CD1c-positive myeloid dendritic cell (primary cell): Measurements from ENCODE around the gene ARID1B.

Source experiments
- DNase-seq: peaks from one replicate; pipeline ENCODE4 v3.0.0-alpha.2; 2016; ENCODE audit errors: extremely low spot score

The ARID1B gene

DNA sequence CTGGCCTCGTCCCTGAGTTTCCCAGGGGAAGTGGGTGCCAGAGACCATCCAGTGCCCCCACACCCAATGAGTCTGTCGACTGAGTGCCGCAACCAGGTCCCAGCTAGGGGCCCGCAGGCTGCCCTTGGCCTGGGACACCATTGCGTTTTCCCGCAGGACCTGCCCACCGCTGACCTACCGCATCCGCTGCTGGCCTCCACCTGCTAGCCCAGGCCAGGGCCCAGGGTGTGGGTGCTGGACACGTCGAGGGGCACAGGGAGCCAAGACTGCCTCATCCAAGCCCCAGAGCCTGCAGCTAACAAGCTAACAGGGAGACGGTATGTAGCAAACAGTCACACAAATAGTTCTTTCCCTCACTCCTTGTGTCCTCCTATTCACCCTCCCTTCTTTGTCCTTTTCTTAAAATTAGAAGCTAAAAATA is 448.4 kb downstream of the ARID1B start:
- no peak for DNase-seq

DNA sequence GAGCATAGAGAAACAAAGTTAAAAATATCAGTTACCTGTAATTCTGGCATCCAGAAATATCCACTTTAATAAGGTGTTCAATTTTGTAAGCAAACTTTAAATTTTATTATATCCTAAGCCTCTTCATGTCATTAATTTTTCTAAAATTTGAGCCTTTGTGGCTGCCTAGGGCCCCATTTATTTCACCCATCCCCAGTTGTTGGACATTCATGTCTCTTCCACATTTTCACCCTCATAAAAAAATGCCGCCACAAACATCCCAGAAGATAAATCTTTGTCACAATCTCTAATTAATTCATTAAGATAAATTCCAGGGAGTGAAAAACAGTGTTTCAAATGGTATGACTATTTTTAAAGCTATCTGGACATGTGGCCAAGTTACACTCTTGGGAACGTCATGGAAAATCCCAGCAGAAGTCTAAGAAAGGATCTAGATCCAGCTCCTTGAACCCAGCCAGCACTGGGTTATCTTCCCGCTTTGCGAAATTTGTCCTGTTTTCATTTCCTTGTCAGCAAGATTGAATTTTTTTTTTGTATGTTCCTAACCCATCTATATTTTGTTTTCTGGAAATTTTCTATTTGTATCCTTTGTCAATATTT is 448.9 kb downstream of the ARID1B start:
- DNase-seq = no peak

DNA sequence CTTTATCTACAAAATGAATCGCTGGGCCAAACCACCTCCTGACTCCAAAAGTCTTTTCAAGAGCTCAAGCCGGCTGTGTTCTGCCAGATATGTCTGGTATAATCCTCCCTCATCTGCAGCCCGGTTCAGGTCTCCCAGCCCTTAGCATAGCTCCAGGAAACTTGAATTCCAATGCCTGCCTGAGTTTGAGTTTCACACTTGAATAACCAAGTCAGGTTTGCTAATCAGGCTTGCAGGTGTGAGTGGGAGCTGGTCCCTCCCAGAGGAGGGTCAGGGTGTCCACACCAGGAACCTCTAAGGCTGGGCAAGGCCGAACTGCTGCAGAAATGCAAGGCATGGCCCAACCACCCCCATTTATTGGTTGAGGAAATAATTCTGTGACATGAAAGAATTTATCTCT is 449.6 kb downstream of the ARID1B start:
- DNase-seq = no peak

DNA sequence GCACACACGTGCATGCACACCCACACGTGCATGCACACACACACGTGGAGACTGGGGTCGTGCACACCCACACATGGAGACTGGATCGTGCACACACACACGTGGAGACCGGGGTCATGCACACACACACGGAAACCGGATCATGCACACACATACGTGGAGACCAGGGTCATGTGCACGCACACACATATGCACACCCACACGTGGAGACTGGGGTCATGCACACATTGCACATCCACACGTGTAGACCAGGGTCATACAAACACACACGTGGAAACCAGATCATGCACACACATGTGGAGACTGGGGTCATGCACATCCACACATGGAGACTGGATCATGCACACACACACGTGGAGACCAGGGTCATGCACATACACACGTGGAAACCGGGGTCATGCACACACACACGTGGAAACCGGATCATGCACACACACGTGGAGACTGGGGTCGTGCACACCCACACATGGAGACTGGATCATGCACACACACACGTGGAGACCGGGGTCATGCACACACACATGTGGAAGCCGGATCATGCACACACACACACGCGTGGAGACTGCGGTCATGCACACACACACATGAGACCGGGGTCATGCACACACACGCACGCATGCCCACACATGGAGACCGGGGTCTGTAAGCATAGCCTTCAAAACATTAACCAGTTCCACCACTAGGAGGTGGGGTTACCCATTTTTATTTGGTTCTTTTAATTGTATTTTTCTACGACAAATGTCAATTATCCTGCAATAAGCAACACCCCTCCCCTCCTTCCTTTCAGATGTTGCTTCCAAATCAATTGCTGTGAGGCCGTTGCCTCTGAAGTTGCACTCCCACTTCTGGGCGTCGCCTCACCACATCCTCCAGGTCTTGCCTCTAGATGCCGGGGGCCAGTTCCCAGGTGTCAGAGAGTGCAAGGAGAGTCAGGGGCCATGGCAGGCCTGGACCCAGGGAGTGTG is 450.3 kb downstream of the ARID1B start:
- DNase-seq = peak; percentile 6

DNA sequence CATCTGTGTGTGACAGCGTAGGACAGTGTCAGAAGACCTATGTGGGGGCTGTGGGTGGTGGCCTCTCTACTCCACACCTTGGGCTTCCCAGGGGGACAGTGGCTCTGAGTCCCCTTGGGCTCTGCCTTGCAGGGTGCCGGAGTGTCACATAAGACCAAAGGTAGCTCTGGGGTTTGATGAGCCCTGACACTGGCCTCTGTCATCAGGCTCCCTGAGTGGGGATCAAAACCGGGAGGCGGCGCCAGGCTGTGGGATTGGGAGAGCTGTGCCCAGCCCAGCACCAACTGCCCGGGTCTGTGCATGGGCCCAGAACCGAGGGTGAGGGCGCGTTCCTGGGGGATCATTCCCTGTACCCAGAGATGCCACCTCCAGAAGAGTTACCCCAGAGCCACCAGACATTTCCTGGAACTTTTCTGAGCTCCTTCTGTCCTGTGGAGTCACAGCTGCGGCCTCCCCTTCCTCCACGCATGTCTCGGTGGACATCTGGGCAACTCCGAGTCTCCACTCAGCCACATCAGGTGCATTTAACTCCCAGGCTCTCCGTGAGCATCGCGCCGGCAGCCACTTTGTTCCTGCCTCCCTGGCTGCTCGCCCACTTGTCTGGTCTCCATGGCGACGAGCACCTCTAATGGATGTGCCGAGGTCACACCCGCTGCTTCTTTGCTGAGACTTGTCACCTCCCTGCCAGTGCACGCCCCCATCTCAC is 451.4 kb downstream of the ARID1B start:
- no peak for DNase-seq

DNA sequence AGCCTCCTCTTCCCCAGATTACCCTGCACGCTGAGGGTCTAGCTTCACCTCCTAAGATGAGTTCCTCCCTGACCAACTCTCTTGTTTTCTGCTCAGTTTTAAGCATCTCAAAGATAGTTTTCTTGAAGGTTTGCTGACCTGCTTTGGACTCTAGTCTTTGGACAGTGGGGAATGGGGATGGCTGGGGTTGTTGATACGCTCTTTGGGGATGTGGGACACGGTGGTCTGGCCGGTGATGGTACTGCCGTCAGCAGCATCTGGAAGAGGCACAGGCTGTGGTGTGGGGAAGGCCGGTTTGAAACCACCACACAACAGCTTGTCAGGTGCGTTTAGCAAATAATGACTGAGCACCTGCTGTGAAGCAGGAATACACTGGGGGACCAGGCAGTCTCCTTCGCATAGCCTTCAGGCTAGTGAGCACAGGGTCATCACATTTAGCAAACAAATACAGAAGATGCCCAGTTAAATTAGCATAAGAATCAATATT is 452.0 kb downstream of the ARID1B start:
- DNase-seq = no peak

DNA sequence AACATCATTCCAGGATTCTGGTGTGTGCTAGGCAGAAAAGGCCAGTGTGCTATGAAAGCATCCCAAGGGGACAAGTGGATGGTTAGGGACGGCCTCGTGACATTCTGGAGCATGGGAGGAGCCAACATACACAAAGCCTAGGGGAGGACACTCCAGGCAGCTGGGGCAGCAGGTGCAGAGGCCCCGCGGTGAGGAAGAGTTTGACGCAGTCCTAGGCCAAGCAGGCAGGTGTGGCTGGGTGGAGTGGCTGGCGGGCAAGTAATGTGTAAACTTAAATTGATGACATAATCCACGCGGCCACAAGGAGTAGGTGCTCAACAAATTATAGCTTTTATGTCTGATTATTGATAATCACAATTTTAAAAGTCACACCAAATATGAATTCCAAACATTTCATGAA is 452.5 kb downstream of the ARID1B start:
- DNase-seq = no peak

DNA sequence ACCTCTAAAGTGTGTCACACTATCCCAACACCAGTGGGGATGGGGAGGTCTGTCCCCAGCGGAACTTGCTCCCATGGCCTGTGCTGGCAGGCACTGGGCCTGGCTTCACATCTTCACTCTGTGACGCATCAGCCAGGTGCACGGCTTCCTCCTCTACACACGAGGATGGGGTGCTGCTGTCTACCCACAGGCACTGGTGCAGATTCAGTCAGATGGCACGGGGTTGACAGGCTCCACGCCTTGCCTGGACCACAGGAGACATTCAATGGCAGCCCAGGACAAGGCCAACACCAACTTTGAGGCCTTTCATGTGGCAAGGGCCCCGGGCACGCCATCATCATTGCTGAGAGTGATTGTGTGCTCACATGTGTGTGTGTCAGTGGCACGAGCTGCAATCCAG is 453.7 kb downstream of the ARID1B start:
- DNase-seq = no peak

DNA sequence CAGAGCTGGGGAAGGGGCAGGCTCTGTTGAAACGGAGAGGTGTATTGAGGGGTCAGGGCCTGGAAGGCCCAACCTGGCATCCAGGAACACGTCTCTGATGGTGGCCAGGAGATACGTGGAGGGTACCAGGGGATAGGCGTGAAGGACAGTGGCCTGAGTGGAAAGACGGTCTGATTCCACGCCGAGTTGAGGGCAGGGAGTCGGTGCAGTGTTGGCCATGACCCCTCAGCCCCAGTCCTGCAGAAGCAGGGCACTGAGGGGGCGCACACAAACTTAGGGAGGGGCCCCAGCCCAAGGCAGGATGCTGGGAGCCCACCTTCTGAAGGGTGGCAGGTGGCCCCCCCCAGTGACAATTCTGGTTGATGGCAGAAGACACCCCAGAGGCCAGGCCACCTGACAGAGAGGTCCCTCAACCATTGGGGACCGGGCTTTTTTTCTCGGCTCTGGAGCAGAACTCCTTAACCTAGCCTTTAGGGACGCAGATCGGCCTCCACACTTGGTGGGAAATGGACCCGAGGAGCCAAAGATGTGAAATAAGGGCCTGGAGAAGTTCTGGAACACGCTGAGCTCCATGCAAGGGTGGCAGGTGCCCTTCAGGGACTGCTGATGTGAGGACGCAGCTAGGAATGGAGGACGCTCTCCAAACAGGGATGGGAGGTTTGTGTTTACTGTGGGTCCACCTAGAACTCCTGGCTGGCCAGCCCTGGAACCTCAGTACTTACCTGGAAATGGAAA is 455.1 kb downstream of the ARID1B start:
- DNase-seq = no peak

DNA sequence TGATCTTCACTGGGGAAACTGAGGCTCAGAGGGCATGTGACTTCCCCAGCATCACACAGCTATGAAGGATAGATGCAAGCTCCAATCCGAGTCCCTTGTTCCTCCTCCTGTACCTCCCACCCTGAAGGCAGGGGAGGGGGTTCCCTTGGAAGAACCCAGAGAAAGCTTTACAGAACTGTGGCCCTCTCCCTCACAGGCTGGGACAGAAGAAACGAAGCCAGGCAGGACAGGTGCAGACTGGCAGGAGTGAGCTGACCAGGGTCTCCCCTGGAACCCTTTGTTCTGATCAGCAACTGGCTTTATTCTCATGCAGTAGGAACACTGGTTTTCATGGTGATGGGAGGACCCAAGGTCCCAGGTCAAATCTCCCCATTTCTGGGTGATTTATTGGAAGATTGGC is 456.0 kb downstream of the ARID1B start:
- DNase-seq = no peak

DNA sequence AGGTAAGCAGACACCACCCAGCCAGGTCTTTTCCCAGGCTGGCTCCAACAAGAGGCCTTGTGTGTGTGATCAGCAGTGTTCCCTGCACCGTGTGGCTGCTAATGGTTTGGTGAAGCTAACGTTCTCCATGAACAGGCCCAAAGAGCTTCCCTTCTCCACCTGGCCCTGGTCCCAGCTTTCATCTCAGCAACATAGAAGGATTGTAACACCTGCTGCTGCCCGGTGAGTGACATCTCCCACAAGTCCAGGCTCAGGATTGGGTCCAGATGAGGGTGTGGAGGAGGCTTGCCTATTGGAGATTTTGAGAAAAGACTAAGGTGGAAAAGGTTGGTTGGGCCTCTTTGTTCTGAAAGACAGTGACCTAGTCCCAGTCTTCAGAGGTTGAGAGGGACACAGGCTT is 456.5 kb downstream of the ARID1B start:
- no peak for DNase-seq

DNA sequence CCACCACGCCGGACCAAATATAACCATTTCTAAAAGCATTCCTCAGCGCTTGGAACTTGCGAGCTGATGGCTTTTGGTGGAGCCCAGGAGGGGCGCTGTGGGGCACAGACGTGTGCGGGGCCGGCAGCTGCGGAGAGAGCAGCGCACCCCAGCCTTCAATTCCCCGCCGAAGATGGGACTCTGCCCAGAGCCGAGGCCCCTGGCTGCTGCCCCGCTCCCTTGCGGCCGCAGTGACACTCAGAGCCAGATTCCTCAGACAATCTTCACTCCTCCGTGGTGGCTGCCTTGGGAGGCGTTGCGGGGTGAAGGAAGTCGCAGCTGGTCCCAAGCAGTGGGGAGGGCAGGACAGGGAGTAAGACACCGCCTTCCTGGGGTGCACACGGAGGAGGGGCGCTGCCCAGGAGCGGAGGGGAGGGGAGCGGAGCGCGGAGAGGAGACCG is 458.4 kb downstream of the ARID1B start:
- DNase-seq = peak; percentile 44

DNA sequence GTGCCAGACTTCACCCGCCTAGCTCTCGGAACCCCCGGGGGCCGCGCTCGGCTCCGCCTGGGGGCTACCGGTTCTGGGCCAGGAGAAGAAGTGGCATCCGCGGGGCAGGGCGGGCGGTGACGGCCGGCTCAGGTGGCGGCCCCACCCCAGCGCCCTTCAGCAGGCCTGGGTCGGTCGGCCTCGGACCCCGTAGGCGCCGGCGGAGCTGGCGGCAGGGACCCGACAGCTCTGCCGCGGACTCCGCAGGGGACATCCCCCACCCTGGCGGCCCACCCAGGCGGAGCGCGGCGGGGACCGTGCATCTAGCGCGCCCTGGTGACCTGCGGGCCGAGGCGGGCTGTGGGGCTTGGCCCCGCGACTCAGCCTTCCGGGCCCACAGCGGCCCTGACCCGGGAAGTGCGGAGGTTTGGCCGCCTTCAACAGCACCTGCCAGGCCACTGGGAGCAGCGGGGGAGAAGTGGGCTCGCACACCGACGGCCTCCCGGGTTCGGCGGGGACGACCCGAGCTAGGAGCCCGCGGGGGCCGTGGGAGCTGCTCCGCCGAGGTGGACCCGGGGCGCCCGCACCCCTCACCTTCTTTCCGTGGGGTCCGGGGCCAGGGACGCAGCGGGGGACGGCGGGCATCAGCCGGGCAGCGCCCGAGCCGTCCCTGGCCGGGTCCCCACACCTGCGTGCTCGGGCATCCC is 459.0 kb downstream of the ARID1B start:
- DNase-seq = no peak

DNA sequence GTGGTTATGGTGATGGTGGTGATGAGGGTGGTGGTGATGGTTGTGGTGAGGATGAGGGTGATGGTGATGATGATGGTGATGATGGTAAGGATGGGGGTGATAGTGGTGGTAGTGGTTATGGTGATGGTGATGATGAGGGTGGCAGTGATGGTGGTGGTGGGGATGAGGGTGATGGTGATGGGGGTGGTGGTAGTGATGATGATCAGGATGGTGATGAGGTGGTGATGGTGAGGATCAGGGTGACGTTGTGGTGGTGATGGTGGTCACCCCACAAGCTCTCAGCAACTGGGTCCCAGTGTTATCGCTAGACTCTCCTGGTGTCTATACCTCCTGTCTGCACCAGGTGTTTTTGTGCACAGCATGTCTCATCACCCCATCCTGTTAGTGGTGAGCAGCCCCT is 461.2 kb downstream of the ARID1B start:
- no peak for DNase-seq

DNA sequence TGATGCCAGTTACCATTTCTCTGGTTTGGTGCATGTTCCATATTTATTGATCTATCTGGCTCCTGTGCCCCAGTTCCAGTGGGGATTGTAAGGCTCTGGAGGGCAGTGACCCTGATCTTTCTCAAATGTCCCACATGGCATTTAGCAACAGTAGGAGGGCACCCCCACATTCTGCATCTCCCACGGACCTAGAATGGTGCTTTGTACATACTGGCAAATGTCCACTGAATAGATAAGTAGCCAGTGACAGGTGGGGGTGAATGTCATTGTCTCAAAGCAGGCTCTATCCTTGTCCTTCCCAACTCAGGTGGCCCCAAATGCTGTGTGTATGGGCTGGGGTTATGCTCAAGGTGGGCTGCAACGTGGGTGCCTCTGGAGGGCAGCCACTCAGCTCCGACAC is 462.0 kb downstream of the ARID1B start:
- DNase-seq = no peak

DNA sequence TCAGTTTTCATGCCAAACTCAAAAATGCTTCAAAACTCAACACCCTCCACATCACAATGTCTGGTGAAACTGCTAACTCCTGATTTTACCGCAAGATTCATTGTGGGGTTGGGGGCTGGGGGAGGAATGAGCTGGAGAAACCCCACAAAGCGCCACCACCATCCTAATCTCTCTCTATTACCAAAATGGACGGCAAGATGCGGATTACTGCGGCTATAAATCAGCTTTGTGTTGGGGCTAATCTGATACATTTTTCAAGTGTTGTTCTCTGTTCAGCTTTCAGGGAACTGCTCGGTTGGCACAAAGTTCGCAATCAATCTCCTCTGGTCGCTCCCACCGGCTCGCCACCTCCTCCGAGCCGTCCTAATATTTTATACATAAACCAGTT is 462.5 kb downstream of the ARID1B start:
- no peak for DNase-seq

DNA sequence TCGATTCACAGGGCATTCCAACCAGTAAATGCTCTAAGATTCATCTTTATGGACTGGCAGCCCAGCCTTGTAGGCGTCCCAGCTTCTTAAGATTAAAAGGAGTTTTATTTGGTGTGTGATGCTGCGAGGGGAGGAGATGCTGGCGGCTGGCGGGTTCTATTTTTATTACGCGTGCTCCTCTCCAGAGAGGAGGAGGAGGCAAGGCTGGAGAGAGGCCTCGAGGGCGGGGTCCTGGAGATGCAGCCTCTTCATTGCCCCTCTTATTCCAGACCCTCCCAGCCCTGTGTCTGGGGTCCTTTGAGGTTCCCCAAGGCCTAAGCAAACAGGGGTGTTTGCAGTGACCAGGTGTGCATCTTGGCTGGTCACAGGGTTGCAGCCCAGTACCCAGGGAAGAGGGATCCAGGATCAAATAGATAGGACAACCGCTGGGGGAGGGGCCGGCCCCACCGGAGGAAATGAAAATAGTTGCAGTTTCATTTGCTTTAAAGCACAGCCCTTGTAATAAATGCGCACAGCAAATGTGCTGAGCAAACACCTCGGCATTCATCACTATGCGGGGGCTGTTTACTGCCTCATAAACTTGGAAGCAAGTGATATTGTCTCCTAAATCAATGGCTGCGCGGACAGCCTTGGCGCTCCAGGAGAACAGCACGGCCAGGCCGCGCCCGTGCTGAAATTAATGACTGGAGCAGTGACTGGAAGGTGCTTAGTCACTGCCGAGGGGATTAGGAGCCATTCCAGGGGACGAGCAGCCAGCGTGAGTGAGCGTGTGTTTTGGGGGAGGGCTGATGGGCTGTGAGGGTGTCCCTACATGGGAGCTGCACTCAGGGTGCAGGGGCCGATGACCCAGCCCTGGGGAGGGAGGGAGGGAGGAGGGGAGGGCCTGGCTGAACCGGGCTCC is 463.1 kb downstream of the ARID1B start:
- DNase-seq = no peak

DNA sequence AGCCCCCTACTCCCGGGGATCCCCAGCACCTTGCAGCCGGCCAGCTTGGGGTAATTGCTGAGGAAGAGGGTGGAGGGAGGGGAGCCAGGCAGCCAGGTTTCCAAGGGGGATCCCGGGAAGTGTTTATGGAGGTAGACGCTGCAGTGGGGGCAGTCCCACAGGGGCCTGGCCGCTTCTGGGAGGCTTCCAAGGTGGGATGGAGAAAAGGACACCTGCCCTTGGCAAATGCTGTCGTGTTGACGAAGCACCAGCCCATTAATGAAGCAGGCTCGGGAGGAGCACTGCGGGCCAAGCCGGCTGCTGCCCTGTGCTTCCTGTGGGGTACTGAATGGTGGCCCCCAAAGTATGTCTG is 463.8 kb downstream of the ARID1B start:
- no peak for DNase-seq

DNA sequence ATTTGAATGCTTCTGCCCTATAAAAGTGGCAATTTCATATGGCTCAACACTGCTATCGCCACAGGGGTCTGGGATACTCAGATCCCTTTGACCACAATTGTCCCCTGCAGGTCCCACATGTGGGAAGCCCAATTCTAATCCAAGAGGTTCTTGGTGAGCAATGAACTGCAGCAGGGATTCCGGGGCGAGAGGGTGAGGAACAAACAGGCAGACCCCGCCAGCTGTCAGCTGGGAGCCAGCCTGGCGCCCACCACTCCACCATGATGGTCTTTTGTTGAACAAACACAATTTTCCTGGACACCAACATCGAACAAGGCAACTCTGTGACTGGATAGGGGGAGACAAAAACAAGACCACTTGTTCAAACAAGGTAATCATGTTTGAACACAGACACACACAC is 465.6 kb downstream of the ARID1B start:
- DNase-seq = no peak

DNA sequence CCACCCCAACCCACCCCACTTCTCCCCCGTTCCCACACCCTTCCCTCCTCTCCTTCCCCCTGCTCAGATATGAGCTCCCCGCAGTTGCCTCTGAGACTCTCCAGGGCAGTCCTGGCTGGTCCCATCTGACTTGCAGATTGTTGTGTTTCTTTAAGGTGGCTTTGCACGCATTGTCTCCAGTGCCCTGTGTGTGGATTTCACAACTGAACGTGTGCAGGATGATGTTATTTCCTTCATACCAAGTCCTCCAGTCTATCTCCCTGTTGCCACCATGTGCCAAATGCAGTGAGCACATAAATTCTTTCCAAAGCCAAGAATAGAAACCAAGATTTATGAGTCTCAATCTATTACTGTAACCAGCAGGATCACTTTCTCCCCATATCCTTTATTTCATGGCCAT is 467.0 kb downstream of the ARID1B start:
- no peak for DNase-seq
